ENCODE data around the gene EPAS1.

Gene EPAS1

DNA sequence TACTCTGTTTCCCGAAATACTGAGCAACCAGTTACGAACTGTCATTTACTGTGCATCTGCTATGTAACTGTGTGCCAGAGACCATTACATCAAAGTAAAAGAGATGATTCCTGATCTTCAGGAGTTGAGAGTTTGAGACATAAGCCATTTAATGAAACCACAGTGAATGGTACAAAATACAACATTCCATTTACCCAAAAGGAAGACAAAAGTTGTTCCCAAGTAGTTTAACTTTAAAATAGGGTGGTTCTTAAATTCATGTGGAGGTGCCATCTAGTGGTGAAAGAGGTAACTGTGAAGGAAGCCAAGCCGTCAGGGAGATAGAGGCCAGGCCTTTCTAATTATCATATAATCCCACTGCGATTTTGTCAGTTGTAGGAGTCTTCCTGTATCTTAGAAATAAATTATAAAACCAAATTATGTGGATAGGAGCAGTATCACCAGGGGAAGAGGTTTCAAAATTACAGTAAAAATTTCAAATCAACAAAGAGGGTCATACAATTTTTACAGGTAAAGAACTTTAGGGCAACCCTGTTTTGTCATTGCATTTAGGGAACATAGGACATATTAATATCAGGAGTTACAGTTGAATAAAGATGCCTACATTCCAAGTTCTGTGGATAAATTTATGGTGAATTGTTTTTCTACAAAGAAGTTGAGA lies 67.7 kb downstream of the EPAS1 start:
- DNase-seq (ENCODE audit: low read depth): no peak

- DNase-seq (ENCODE audit: low read depth): no peak
These were observed 68.9 kb downstream of the EPAS1 start for GRCh38 chr2:46365913-46366667.

- DNase-seq (ENCODE audit: low read depth): no peak
These were observed 69.5 kb downstream of the EPAS1 start for GRCh38 chr2:46366668-46367052.

GRCh38 chr2:46367286-46367685 lies 70.1 kb downstream of the EPAS1 start:
- no peak for DNase-seq (ENCODE audit: low read depth)

- no peak for DNase-seq (ENCODE audit: low read depth)
These were observed 71.2 kb downstream of the EPAS1 start for GRCh38 chr2:46368401-46368800.

GRCh38 chr2:46369783-46370182 lies 72.6 kb downstream of the EPAS1 start:
- DNase-seq (ENCODE audit: low read depth): no peak

GRCh38 chr2:46371854-46372253 lies 74.6 kb downstream of the EPAS1 start:
- DNase-seq (ENCODE audit: low read depth): no peak

- DNase-seq (ENCODE audit: low read depth): no peak
These were observed 75.3 kb downstream of the EPAS1 start for GRCh38 chr2:46372475-46372874.

GRCh38 chr2:46373238-46373637 lies 76.0 kb downstream of the EPAS1 start:
- DNase-seq (ENCODE audit: low read depth): no peak

DNA sequence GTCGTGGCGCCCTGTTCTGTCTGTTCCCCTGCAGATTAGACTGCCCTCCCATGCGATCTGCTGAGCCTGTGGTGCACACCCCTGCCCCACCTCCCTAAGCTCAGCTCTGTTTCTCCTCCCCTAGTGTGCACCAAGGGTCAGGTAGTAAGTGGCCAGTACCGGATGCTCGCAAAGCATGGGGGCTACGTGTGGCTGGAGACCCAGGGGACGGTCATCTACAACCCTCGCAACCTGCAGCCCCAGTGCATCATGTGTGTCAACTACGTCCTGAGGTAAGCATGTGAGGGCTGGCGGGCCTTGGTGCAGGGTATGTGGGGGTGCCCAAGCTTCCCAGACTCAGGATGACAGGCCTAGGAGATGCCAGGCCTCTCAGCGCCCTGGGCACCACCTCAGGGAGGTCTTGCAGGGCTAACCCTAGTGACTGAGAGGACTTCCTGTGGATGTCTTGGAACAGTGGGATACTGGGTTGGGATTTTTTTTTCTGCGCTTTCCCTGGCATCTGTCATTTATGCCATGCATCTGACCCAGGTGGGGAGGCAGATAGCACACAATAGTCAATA lies 78.4 kb downstream of the EPAS1 start:
- no peak for DNase-seq (ENCODE audit: low read depth)

DNA sequence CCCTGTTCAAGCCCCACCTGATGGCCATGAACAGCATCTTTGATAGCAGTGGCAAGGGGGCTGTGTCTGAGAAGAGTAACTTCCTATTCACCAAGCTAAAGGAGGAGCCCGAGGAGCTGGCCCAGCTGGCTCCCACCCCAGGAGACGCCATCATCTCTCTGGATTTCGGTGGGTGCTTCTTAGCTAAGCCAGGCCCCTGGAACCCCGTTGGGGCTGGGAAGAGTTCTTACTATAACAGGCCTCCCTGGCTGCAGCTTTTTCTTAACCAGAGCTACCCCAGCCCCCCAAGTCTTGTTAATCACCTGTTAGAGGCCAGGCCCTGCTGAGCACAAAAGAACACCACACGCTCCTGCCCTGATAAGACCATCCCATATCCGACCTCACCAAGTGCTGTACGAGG lies 79.4 kb downstream of the EPAS1 start:
- DNase-seq (ENCODE audit: low read depth): no peak

GRCh38 chr2:46377101-46377581 lies 79.9 kb downstream of the EPAS1 start:
- no peak for DNase-seq (ENCODE audit: low read depth)

GRCh38 chr2:46377666-46378560 lies 80.7 kb downstream of the EPAS1 start:
- DNase-seq (ENCODE audit: low read depth): no peak

- no peak for DNase-seq (ENCODE audit: low read depth)
These were observed 81.4 kb downstream of the EPAS1 start for GRCh38 chr2:46378616-46379015.

DNA sequence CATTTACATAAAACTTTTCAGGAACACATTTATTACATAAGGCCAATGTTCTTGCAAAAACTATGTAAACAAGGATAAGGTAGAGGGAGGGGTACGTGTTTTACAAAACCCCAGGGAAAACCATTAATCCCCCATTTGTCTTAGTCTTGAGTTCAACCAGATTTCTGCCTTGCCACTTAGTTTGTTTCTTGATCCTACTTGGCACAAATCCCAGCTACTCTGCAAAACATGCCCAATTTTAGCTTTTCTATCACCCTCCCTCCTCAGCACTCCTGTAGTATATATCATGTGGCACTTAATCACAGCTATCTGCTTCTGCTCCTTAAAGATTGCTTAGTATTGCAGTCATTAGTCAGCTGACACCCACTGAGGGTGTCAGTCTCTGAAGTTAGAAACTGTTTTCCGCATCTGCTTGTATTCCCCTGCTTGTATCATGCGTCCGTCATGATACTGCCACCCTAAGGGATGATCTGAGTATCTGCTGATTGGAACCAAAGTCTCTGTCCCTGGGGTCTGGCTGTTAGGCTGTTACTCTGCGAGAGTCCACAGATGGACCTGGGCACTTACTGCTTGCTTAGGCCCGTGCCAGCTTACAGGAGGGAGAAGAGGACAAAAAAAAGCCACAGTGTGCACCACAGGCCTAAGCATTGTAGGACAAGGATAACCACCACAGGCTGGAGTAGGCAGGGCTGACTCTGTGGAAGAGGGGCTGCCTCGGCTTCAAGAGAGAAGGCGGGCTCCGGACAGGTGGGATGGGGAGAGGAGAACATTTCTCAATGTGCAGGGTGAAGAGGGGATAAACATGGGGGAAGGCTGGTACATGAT lies 82.2 kb downstream of the EPAS1 start:
- no peak for DNase-seq (ENCODE audit: low read depth)

GRCh38 chr2:46380038-46380940 lies 83.1 kb downstream of the EPAS1 start:
- no peak for DNase-seq (ENCODE audit: low read depth)

- no peak for DNase-seq (ENCODE audit: low read depth)
These were observed 84.1 kb downstream of the EPAS1 start for GRCh38 chr2:46381263-46381849.

- DNase-seq (ENCODE audit: low read depth): no peak
These were observed 84.7 kb downstream of the EPAS1 start for GRCh38 chr2:46381871-46382270.

DNA sequence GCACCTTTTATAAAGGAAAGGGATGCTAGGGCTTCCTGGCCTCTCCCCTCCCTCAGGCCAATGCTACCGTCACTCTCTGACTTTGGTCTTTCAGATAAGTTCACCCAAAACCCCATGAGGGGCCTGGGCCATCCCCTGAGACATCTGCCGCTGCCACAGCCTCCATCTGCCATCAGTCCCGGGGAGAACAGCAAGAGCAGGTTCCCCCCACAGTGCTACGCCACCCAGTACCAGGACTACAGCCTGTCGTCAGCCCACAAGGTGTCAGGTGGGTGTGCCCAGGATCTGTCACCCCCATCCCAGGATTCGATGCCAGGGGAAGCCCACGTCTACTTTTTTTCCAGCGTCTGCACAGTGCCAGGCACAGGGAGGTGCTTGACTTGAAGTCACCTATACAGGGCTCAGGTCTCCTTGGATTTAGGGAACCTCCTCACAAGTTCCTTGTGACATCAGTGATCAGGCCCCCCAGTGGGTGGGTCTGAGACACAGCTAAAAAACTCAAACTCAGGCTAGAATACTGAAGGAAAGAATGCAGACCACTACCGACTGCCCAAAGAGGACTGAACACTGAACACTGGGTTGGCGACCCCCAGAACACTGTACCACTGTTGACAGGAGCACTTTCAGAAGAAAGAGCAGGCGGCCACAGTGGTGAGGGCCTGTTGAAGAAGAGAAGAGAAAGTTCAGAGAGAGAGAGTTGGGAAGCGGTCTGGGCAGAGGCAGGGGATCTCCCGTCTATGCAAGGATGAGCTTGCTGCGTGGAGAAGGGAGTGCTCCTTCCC lies 85.3 kb downstream of the EPAS1 start:
- no peak for DNase-seq (ENCODE audit: low read depth)

Measured in activated T-cell treated with anti-CD3 and anti-CD28 coated beads for 48 hours (primary cell).